HEK293 (cell line): ENCODE results near the gene WDR64.

Source experiments
- CTCF ChIA-PET: fragments of 350-600 bp; formaldehyde crosslinking; extraction: SDS; loops from one replicate; lab custom pipeline; 2021; ENCODE audit warnings: antibody characterized with exemption; lab: Yijun Ruan, JAX
- POLR2A ChIA-PET: fragments of 300-600 bp; formaldehyde crosslinking; extraction: SDS; loops from one replicate; lab custom pipeline; 2020; ENCODE audit warnings: antibody characterized with exemption, inconsistent platforms; lab: Yijun Ruan, JAX
- H3K27ac ChIP-seq: fragments of 200-500 bp; sonication (Bioruptor generic); 2 replicates; pipeline ENCODE4 v1.5.1; 2014; ENCODE audit warnings: low read depth, low read length, control low read depth, inconsistent platforms; ENCODE audit errors: extremely low read depth
- H3K36me3 ChIP-seq, 2 experiments: fragments of 200-500 bp in 1 of 2; sonication (Bioruptor generic) in 1 of 2; 1 replicate in 1 of 2; 2 replicates in 1 of 2; pipeline ENCODE4 v1.5.1; 2014 to 2017; ENCODE audit warnings: inconsistent platforms in 2 of 2, low read length in 2 of 2; ENCODE audit not compliant: control insufficient read depth in 2 of 2, insufficient read depth in 1 of 2
- H3K4me1 ChIP-seq: fragments of 200-500 bp; sonication (Bioruptor generic); 2 replicates; pipeline ENCODE4 v1.5.1; 2014; ENCODE audit warnings: mild to moderate bottlenecking, low read length, inconsistent platforms; ENCODE audit not compliant: control insufficient read depth, insufficient read depth
- H3K4me3 ChIP-seq: 2 replicates; pipeline ENCODE4 v1.5.1; 2011; ENCODE audit warnings: low read depth, mild to moderate bottlenecking, control low read depth, low read length, moderate library complexity
- H3K9me3 ChIP-seq: fragments of 200-500 bp; sonication (Bioruptor generic); 2 replicates; pipeline ENCODE4 v1.5.1; 2014; ENCODE audit warnings: low read depth, low read length, inconsistent platforms; ENCODE audit not compliant: control insufficient read depth, insufficient read depth
- BCL11B ChIP-seq: fragments of 450-650 bp; formaldehyde crosslinking; IDR thresholded peaks from 2 replicates; pipeline ENCODE4 v1.5.1; 2016; ENCODE audit warnings: low read depth, missing biosample characterization, missing genetic modification characterization
- GLIS1 ChIP-seq: fragments of 450-650 bp; formaldehyde crosslinking; IDR thresholded peaks from 2 replicates; pipeline ENCODE4 v1.5.1; 2016; ENCODE audit warnings: missing biosample characterization, missing genetic modification characterization
- IKZF3 ChIP-seq: fragments of 450-650 bp; IDR thresholded peaks from 2 replicates; pipeline ENCODE4 v1.5.0; 2018; ENCODE audit warnings: missing biosample characterization, mild to moderate bottlenecking, missing genetic modification characterization, moderate library complexity
- KLF10 ChIP-seq: fragments of 450-650 bp; IDR thresholded peaks from 2 replicates; pipeline ENCODE4 v1.5.1; 2018; ENCODE audit warnings: missing biosample characterization, mild to moderate bottlenecking, missing genetic modification characterization
- MZF1 ChIP-seq: fragments of 450-650 bp; formaldehyde crosslinking; IDR thresholded peaks from 2 replicates; pipeline ENCODE4 v1.5.1; 2017; ENCODE audit warnings: missing biosample characterization, missing genetic modification characterization, borderline replicate concordance
- SALL2 ChIP-seq: fragments of 450-650 bp; formaldehyde crosslinking; IDR thresholded peaks from 2 replicates; pipeline ENCODE4 v1.5.0; 2017; ENCODE audit warnings: missing biosample characterization, mild to moderate bottlenecking, missing genetic modification characterization, borderline replicate concordance
- TCF7L2 ChIP-seq: IDR thresholded peaks from 2 replicates; pipeline ENCODE4 v1.6.1; 2011; ENCODE audit warnings: low read depth, mild to moderate bottlenecking, inconsistent platforms, low read length, moderate library complexity, borderline replicate concordance
- ZFP37 ChIP-seq: fragments of 450-650 bp; formaldehyde crosslinking; IDR thresholded peaks from 2 replicates; pipeline ENCODE4 v1.5.1; 2016; ENCODE audit warnings: missing biosample characterization, missing genetic modification characterization
- ZNF146 ChIP-seq: fragments of 450-650 bp; formaldehyde crosslinking; IDR thresholded peaks from 2 replicates; pipeline ENCODE4 v1.5.1; 2016; ENCODE audit warnings: missing biosample characterization, missing genetic modification characterization
- ZNF214 ChIP-seq: fragments of 450-650 bp; formaldehyde crosslinking; IDR thresholded peaks from 2 replicates; pipeline ENCODE4 v1.5.1; 2017; ENCODE audit warnings: missing biosample characterization, mild to moderate bottlenecking, missing genetic modification characterization, borderline replicate concordance
- ZNF223 ChIP-seq: fragments of 450-650 bp; formaldehyde crosslinking; IDR thresholded peaks from 2 replicates; pipeline ENCODE4 v1.5.1; 2016; ENCODE audit warnings: missing biosample characterization, missing genetic modification characterization
- ZNF311 ChIP-seq: fragments of 450-650 bp; formaldehyde crosslinking; IDR thresholded peaks from 2 replicates; pipeline ENCODE4 v1.5.1; 2017; ENCODE audit warnings: missing biosample characterization, missing genetic modification characterization, borderline replicate concordance
- ZNF391 ChIP-seq: fragments of 450-650 bp; formaldehyde crosslinking; IDR thresholded peaks from 2 replicates; pipeline ENCODE4 v1.5.1; 2016; ENCODE audit warnings: low read depth, missing biosample characterization, missing genetic modification characterization, borderline replicate concordance
- ZNF433 ChIP-seq: fragments of 450-650 bp; formaldehyde crosslinking; IDR thresholded peaks from 2 replicates; pipeline ENCODE4 v1.5.1; 2016; ENCODE audit warnings: missing biosample characterization, missing genetic modification characterization, low read depth
- ZNF510 ChIP-seq: fragments of 450-650 bp; formaldehyde crosslinking; IDR thresholded peaks from 2 replicates; pipeline ENCODE4 v1.5.1; 2018; ENCODE audit warnings: mild to moderate bottlenecking, missing genetic modification characterization, missing biosample characterization; ENCODE audit not compliant: insufficient replicate concordance
- ZNF561 ChIP-seq: fragments of 450-650 bp; IDR thresholded peaks from 2 replicates; pipeline ENCODE4 v1.5.1; 2018; ENCODE audit warnings: missing biosample characterization, missing genetic modification characterization, borderline replicate concordance
- ZNF610 ChIP-seq: fragments of 450-650 bp; formaldehyde crosslinking; IDR thresholded peaks from 2 replicates; pipeline ENCODE4 v1.5.1; 2016; ENCODE audit warnings: missing biosample characterization, missing genetic modification characterization, borderline replicate concordance
- ZNF747 ChIP-seq: fragments of 450-650 bp; formaldehyde crosslinking; IDR thresholded peaks from 2 replicates; pipeline ENCODE4 v1.5.1; 2016; ENCODE audit warnings: missing biosample characterization, missing genetic modification characterization
- ZNF768 ChIP-seq: fragments of 450-650 bp; formaldehyde crosslinking; IDR thresholded peaks from 2 replicates; pipeline ENCODE4 v1.5.1; 2018; ENCODE audit warnings: missing biosample characterization, mild to moderate bottlenecking, missing genetic modification characterization
- TF ChIP-seq, protein P1 (sequence below): fragments of 450-650 bp; formaldehyde crosslinking; IDR thresholded peaks from 2 replicates; pipeline ENCODE4 v1.5.1; 2016; ENCODE audit warnings: missing biosample characterization, missing genetic modification characterization
- TF ChIP-seq, protein P2 (sequence below): fragments of 450-650 bp; formaldehyde crosslinking; IDR thresholded peaks from 2 replicates; pipeline ENCODE4 v1.5.1; 2016; ENCODE audit warnings: missing biosample characterization, missing genetic modification characterization
- TF ChIP-seq, protein P3 (sequence below): fragments of 450-650 bp; IDR thresholded peaks from 2 replicates; pipeline ENCODE4 v1.5.1; 2018; ENCODE audit warnings: missing biosample characterization, mild to moderate bottlenecking, missing genetic modification characterization
- TF ChIP-seq, protein P4 (sequence below): fragments of 450-650 bp; formaldehyde crosslinking; IDR thresholded peaks from 2 replicates; pipeline ENCODE4 v1.5.1; 2016; ENCODE audit warnings: missing biosample characterization, missing genetic modification characterization
- TF ChIP-seq, protein P5 (sequence below): fragments of 450-650 bp; formaldehyde crosslinking; IDR thresholded peaks from 2 replicates; pipeline ENCODE4 v1.5.1; 2017; ENCODE audit warnings: missing biosample characterization, mild to moderate bottlenecking, missing genetic modification characterization, moderate library complexity

Gene WDR64

DNA sequence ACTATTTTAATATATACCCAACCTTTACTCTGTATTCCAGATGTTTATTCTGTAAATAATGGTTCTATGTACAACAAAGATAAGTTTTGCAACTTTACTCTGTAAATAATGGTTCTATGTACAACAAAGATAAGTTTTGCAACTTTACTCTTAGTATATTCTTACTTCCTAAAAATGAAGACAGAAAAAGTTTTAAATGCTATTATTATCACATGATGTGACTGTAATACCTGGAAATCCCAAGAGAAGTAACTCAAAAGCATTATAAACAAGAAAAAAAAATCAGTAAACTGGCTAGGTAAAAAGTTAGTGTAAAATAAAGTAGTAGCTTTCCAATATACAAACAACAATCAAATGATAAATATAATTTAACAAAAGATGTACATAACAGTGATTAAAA is 177.4 kb downstream of the WDR64 start:
- Histone ChIP-seq H3K4me1 (no peaks in the 10 kb centered on the region), H3K4me3 (no peak overlapping the region), H3K27ac (no peak overlapping the region), H3K9me3 (no peaks in the 10 kb centered on the region), H3K36me3 (no peaks in the 10 kb centered on the region)
- ChIA-PET CTCF (interaction anchor here (0.6 to 1.6 kb wide), 3 partner anchors 58 to 218 kb away, joined by 3 to 7 read pairs (median 7); no protein-coding TSS in a partner anchor), POLR2A (no interaction called here)
- TF ChIP-seq BCL11B (tag by site-specific recombination) (no peak), ZNF391 (tag by site-specific recombination) (no peak), ZNF561 (no peak), KLF10 (tag by site-specific recombination) (no peak), ZNF747 (tag by site-specific recombination) (no peak)
- TF ChIP-seq, protein P1, sequence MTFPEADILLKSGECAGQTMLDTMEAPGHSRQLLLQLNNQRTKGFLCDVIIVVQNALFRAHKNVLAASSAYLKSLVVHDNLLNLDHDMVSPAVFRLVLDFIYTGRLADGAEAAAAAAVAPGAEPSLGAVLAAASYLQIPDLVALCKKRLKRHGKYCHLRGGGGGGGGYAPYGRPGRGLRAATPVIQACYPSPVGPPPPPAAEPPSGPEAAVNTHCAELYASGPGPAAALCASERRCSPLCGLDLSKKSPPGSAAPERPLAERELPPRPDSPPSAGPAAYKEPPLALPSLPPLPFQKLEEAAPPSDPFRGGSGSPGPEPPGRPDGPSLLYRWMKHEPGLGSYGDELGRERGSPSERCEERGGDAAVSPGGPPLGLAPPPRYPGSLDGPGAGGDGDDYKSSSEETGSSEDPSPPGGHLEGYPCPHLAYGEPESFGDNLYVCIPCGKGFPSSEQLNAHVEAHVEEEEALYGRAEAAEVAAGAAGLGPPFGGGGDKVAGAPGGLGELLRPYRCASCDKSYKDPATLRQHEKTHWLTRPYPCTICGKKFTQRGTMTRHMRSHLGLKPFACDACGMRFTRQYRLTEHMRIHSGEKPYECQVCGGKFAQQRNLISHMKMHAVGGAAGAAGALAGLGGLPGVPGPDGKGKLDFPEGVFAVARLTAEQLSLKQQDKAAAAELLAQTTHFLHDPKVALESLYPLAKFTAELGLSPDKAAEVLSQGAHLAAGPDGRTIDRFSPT (tag by site-specific recombination): no peak

DNA sequence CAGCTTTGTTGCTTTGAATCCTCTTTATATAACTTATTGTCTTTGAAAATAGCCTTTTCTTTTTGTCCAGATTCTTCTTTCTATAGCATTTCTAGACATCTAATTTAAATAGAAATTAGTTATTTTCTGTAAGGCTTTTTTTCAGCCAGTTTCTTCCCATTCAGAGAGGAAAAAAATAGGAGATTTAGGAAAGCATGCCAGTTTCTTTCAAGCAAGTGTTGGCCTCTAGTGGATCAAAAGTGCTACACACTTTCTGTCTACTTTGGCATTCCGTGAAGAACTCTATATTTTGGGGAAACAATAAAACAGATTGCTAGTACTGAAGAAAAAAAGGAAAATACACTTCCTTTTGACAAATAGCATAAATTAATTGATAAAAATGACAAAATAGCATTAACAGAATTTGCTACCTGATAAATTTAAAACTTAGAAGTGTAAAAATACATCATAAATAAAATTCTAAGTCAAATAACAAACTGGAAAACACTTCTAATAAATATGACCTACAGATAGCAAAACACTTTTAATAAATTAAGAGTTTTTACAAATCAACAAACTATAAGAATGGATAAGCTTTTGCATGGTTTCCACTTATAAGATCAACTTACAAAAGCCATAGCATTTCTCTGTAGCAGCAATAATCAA is 182.8 kb downstream of the WDR64 start:
- no peak overlapping the region for H3K4me3 ChIP-seq
- CTCF ChIA-PET: interaction anchor here (0.5 to 3.9 kb wide), 24 partner anchors 10 to 997 kb away, joined by 3 to 41 read pairs (median 4); no protein-coding TSS in a partner anchor
- no peak overlapping the region for H3K27ac ChIP-seq
- H3K9me3 ChIP-seq: no peaks in the 10 kb centered on the region
- POLR2A ChIA-PET: no interaction called here
- no peaks in the 10 kb centered on the region for H3K4me1 ChIP-seq
- H3K36me3 ChIP-seq: no peaks in the 10 kb centered on the region
- TF ChIP-seq ZNF311 (tag by site-specific recombination): no peak
- no peak for TF ChIP-seq ZNF610 (tag by site-specific recombination)
- TF ChIP-seq, protein P2, sequence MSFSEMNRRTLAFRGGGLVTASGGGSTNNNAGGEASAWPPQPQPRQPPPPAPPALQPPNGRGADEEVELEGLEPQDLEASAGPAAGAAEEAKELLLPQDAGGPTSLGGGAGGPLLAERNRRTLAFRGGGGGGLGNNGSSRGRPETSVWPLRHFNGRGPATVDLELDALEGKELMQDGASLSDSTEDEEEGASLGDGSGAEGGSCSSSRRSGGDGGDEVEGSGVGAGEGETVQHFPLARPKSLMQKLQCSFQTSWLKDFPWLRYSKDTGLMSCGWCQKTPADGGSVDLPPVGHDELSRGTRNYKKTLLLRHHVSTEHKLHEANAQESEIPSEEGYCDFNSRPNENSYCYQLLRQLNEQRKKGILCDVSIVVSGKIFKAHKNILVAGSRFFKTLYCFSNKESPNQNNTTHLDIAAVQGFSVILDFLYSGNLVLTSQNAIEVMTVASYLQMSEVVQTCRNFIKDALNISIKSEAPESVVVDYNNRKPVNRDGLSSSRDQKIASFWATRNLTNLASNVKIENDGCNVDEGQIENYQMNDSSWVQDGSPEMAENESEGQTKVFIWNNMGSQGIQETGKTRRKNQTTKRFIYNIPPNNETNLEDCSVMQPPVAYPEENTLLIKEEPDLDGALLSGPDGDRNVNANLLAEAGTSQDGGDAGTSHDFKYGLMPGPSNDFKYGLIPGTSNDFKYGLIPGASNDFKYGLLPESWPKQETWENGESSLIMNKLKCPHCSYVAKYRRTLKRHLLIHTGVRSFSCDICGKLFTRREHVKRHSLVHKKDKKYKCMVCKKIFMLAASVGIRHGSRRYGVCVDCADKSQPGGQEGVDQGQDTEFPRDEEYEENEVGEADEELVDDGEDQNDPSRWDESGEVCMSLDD: no peak
- TF ChIP-seq, protein P3, sequence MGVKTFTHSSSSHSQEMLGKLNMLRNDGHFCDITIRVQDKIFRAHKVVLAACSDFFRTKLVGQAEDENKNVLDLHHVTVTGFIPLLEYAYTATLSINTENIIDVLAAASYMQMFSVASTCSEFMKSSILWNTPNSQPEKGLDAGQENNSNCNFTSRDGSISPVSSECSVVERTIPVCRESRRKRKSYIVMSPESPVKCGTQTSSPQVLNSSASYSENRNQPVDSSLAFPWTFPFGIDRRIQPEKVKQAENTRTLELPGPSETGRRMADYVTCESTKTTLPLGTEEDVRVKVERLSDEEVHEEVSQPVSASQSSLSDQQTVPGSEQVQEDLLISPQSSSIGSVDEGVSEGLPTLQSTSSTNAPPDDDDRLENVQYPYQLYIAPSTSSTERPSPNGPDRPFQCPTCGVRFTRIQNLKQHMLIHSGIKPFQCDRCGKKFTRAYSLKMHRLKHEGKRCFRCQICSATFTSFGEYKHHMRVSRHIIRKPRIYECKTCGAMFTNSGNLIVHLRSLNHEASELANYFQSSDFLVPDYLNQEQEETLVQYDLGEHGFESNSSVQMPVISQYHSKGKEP: no peak
- TF ChIP-seq, protein P4, sequence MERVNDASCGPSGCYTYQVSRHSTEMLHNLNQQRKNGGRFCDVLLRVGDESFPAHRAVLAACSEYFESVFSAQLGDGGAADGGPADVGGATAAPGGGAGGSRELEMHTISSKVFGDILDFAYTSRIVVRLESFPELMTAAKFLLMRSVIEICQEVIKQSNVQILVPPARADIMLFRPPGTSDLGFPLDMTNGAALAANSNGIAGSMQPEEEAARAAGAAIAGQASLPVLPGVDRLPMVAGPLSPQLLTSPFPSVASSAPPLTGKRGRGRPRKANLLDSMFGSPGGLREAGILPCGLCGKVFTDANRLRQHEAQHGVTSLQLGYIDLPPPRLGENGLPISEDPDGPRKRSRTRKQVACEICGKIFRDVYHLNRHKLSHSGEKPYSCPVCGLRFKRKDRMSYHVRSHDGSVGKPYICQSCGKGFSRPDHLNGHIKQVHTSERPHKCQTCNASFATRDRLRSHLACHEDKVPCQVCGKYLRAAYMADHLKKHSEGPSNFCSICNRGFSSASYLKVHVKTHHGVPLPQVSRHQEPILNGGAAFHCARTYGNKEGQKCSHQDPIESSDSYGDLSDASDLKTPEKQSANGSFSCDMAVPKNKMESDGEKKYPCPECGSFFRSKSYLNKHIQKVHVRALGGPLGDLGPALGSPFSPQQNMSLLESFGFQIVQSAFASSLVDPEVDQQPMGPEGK (tag by site-specific recombination): no peak
- no peak for TF ChIP-seq ZNF510
- TF ChIP-seq ZNF223 (tag by site-specific recombination): no peak
- TF ChIP-seq ZNF768: no peak
- TF ChIP-seq SALL2 (tag by site-specific recombination): no peak
- TF ChIP-seq ZNF146 (tag by site-specific recombination): no peak
- TF ChIP-seq TCF7L2: no peak
- no peak for TF ChIP-seq ZNF214 (tag by site-specific recombination)
- no peak for TF ChIP-seq ZNF433 (tag by site-specific recombination)
- TF ChIP-seq, protein P5, sequence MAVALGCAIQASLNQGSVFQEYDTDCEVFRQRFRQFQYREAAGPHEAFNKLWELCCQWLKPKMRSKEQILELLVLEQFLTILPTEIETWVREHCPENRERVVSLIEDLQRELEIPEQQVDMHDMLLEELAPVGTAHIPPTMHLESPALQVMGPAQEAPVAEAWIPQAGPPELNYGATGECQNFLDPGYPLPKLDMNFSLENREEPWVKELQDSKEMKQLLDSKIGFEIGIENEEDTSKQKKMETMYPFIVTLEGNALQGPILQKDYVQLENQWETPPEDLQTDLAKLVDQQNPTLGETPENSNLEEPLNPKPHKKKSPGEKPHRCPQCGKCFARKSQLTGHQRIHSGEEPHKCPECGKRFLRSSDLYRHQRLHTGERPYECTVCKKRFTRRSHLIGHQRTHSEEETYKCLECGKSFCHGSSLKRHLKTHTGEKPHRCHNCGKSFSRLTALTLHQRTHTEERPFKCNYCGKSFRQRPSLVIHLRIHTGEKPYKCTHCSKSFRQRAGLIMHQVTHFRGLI (tag by site-specific recombination): no peak
- TF ChIP-seq IKZF3 (tag by site-specific recombination): no peak; the same call in 1 of the 2 replicates
- no peak for TF ChIP-seq MZF1
- no peak for TF ChIP-seq GLIS1 (tag by site-specific recombination)
- no peak for TF ChIP-seq ZFP37 (tag by site-specific recombination)
